ENCODE data around the gene TLL1. TPM values are rescaled to one million over a fixed set of nuclear protein-coding genes. Genes with fewer than 3 reads are reported as not detected.

Gene TLL1
- total RNA-seq, 1 experiment from 2014 or later, result not detected

GRCh38 chr4:165879641-165880040, 6.6 kb downstream of the TLL1 start:
- Histone ChIP-seq H3K18ac (ENCODE audit: insufficient read length, low read depth, low read length) (no peak overlapping the region), H3T11ph (ENCODE audit: low read length) (no peak overlapping the region), H2BK20ac (ENCODE audit: low read depth, low read length, poor library complexity, severe bottlenecking) (no peak overlapping the region), H3K27ac (ENCODE audit: insufficient read length, low read depth, low read length) (no peak overlapping the region), H4K91ac (ENCODE audit: insufficient read length, low read depth, low read length) (no peak overlapping the region), H2BK12ac (ENCODE audit: insufficient read length, low read depth, low read length) (no peak overlapping the region), H2BK15ac (ENCODE audit: low read depth, low read length) (no peak overlapping the region), H3K14ac (ENCODE audit: insufficient read depth, low read length) (no peak overlapping the region), H3K9ac (ENCODE audit: extremely low read depth, insufficient read length, low read length) (no peak overlapping the region), H2BK5ac (ENCODE audit: insufficient read length, low read length) (no peak overlapping the region), H3K23ac (ENCODE audit: insufficient read length, low read depth, low read length) (no peak overlapping the region), H2BK120ac (ENCODE audit: low read depth, low read length, poor library complexity, severe bottlenecking) (no peak overlapping the region), H3K9me3 (ENCODE audit: control insufficient read depth, low read depth, low read length) (no peaks in the 10 kb centered on the region), H3K56ac (ENCODE audit: insufficient read length, low read depth, low read length) (no peak overlapping the region), H3K27me3 (ENCODE audit: insufficient read depth, low read length) (peaks cover 9% of the 10 kb centered on the region; the same call in 1 of the 2 replicates), H3K23me2 (ENCODE audit: insufficient read length, low read depth, low read length, poor library complexity, severe bottlenecking) (peaks cover under 1% of the 10 kb centered on the region), H3K79me1 (ENCODE audit: insufficient read depth, low read depth, low read length, poor library complexity, severe bottlenecking) (no peaks in the 10 kb centered on the region), H3K79me2 (ENCODE audit: insufficient read depth, low read length) (no peaks in the 10 kb centered on the region), H4K8ac (replicated peaks; ENCODE audit: insufficient read length, low read depth, low read length) (no peak overlapping the region), H3K4ac (ENCODE audit: low read depth, low read length) (no peak overlapping the region), H4K5ac (ENCODE audit: insufficient read length, low read depth, low read length) (no peak overlapping the region), H3K4me1 (ENCODE audit: insufficient read depth, low read length) (no peaks in the 10 kb centered on the region), H4K20me1 (ENCODE audit: control insufficient read depth, insufficient read depth, insufficient read length) (no peaks in the 10 kb centered on the region), H2AK5ac (ENCODE audit: insufficient read length, low read length) (no peak overlapping the region), H2AFZ (ENCODE audit: low read length) (no peak overlapping the region), H3K4me2 (ENCODE audit: insufficient read depth, insufficient read length, low read length) (no peak overlapping the region)
- H3K9me3 Mint-ChIP-seq, result peaks cover 0 to 4% of the 10 kb centered on the region in 2 experiments; a peak in 1 of 5 replicates
- peaks cover 30% of the 10 kb centered on the region for H3K27me3 Mint-ChIP-seq (ENCODE audit: low read depth)
- H3K4me3 Mint-ChIP-seq, result no peak overlapping the region
- H3K4me1 Mint-ChIP-seq, result peaks cover 4 to 7% of the 10 kb centered on the region in 2 experiments; a peak in 3 of 4 replicates
- no CpG with 5 or more reads among the region's 3 CpGs for WGBS (ENCODE audit: extremely low coverage, insufficient read length, low lambda C conversion rate)
- H3K27ac Mint-ChIP-seq, result no peak overlapping the region
- no peaks in the 10 kb centered on the region for H3K36me3 Mint-ChIP-seq (ENCODE audit: insufficient read depth in 1 of 3, low read depth in 3 of 3)
- DNase-seq, result no peak
- TF ChIP-seq CTCF (conservative IDR thresholded peaks at IDR 0.05), result no peak
